Measurements from ENCODE around the gene KCNJ9. TPM values are rescaled to one million over a fixed set of nuclear protein-coding genes. Genes with fewer than 3 reads are reported as not detected.

The KCNJ9 gene
- total and polyA plus RNA-seq, 2 of the 13 experiments (the other 11 are each of a cell fraction or from before 2014, with no cell fraction given): not detected

DNA sequence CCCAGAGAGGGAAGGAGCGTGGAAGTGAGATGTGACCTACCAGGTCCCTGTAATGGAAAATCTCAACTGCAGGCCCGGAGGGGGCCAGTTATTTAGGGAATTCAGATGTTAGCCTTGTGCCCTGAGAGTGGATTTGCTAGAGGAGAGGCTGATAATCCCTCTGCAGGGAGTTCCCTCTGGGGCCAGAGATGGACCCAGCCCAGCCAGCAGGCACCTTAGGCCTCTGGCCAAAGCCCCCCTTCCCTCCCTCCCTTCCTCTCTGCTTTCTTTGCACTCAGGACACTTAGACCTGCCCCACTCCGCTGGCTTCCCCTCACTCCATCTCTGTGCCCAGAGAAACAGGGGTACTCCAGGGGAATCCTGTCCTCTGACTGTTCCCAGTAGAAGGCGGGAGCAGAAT, 32.7 kb downstream of the KCNJ9 start:
- Histone ChIP-seq H3K27me3 (ENCODE audit: control insufficient read depth in 1 of 2, insufficient read depth in 2 of 2, low read length in 2 of 2) (no peaks in the 10 kb centered on the region; a peak in 1 of 5 replicates), H4K20me1 (ENCODE audit: insufficient read depth, low read length) (no peaks in the 10 kb centered on the region), H3K4me1 (ENCODE audit: insufficient read depth, low read length) (peaks cover 84% of the 10 kb centered on the region), H3K27ac (ENCODE audit: extremely low read length, insufficient read depth, low read length) (no peak overlapping the region), H3K9ac (ENCODE audit: insufficient read depth, low read depth, low read length) (no peak overlapping the region), H3K36me3 (replicated peaks in 1 of 2; ENCODE audit: control insufficient read depth in 1 of 2, insufficient read depth in 2 of 2, low read length in 2 of 2) (no peaks in the 10 kb centered on the region), H3K79me2 (ENCODE audit: insufficient read depth, low read length) (no peaks in the 10 kb centered on the region), H3K4me2 (ENCODE audit: low read depth, low read length) (no peak overlapping the region), H3K4me3 (replicated peaks in 1 of 3; ENCODE audit: insufficient read depth in 1 of 3, low read depth in 2 of 3, low read length in 3 of 3) (no peak overlapping the region), H3K9me3 (ENCODE audit: low read length) (no peaks in the 10 kb centered on the region), H2AFZ (ENCODE audit: low read length) (no peak overlapping the region)
- POLR2A ChIA-PET: no interaction called here
- CTCF ChIA-PET (ENCODE audit: low intra/inter-chr PET ratio, low total read pairs): no interaction called here
- BruUV-seq (replicated peaks): no TSS peak
- WGBS (ENCODE audit: low lambda C conversion rate): 58% methylated on average over 4 of the region's 4 CpGs
- FAIRE-seq (no peak), ATAC-seq (no peak), DNase-seq (ENCODE audit: low spot score) (no peak)
- in situ Hi-C loops (cut with HindIII; ENCODE audit: extremely low pct_ligation_motif_present, low pct_unique_long_range_greater_than_20kb) (no loop called here), intact Hi-C loops (cut with micrococcal nuclease; ENCODE audit: unreplicated experiment) (no loop called here)
- no peak for TF ChIP-seq GTF3A (CRISPR knock-in tag; conservative IDR thresholded peaks at IDR 0.05)
- no peak for TF ChIP-seq TRIM24 (CRISPR knock-in tag; IDR thresholded peaks at IDR 0.05)
- no peak for TF ChIP-seq RERE (CRISPR knock-in tag; IDR thresholded peaks at IDR 0.05; ENCODE audit: low read depth)
- TF ChIP-seq ZNF569 (CRISPR knock-in tag; IDR thresholded peaks at IDR 0.05; ENCODE audit: borderline replicate concordance): no peak
- no peak for TF ChIP-seq MZF1 (CRISPR knock-in tag; IDR thresholded peaks at IDR 0.05; ENCODE audit: borderline replicate concordance)
- no peak for TF ChIP-seq ZNF296 (CRISPR knock-in tag; conservative IDR thresholded peaks at IDR 0.05)
- no peak for TF ChIP-seq ARHGAP35 (CRISPR knock-in tag; IDR thresholded peaks at IDR 0.05; ENCODE audit: borderline replicate concordance)
- no peak for TF ChIP-seq HOXA3 (CRISPR knock-in tag; IDR thresholded peaks at IDR 0.05)
- no peak for TF ChIP-seq CCAR2 (optimal IDR thresholded peaks at IDR 0.05; ENCODE audit: low read depth, low read length)
- no peak for TF ChIP-seq HNF1A (IDR thresholded peaks at IDR 0.05; ENCODE audit: low read depth)
- TF ChIP-seq HNF1A (CRISPR knock-in tag; IDR thresholded peaks at IDR 0.05; ENCODE audit: borderline replicate concordance): no peak
- TF ChIP-seq NR2F2 (IDR thresholded peaks at IDR 0.05; ENCODE audit: borderline replicate concordance, low read depth): no peak
- no peak for TF ChIP-seq HNRNPLL (IDR thresholded peaks at IDR 0.05; ENCODE audit: low read depth, low read length, poor library complexity, severe bottlenecking)
